ENCODE results near the gene CD151.
A peak's percentile ranks its signal among the peaks of the same experiment; 100 is the strongest.

CD151 gene

DNA sequence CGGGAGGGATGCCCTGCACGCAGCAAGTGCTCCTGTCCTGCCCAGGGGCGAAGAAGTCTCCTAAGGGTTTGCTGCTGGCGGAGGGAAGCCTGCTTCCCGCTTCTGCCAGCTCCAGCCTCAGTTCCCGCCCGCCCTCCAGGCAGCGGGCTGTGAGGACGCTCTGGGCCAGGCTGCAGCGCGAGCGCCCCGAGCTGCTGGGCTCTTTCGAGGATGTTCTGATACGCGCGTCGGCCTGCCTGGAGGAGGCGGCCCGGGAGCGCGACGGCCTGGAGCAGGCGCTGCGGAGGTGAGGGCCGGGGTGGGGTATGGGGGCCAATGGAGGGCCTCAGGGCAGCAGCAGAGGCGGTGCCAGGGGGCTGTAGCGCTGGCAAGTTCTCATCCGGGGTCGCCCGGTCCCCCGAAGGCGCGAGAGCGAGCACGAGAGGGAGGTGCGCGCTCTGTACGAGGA, 2.9 kb upstream of the CD151 start:
- no peak for DNase-seq

DNA sequence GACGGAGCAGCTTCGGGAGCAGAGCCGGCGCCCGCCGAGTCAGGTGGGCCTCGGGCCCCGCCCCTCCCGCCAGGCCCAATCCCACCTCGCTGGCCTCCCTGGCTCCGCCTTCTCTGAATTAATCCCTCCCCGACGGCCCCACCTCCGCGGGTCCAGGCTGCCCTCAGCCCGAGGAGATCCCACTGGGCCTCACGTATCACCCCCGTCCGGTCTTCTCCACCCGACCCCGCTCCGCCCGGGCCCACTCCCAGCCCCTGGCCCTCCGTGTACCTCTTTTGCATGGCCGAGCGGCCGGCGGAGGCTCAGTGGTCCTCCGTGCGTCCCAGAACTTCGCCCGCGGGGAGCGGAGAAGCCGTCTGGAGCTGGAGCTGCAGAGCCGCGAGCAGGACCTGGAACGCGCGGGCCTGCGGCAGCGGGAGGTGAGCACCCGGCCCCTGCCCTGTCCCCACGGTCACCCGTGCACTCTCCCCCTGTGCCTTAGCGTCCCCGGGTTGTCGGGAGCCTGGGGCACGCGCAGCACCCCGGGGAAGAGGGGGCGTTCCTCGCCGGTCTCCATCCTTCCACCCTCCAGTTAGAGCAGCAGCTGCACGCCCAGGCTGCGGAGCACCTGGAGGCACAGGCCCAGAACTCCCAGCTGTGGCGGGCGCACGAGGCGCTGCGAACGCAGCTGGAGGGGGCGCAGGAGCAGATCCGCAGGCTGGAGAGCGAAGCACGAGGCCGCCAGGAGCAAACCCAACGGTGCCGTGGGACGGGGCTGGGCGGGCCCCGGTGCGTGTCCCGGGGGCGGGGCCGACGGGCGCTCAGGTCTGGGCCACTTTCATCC, 2.2 kb upstream of the CD151 start:
- peak; percentile 75 to 76 for DNase-seq

DNA sequence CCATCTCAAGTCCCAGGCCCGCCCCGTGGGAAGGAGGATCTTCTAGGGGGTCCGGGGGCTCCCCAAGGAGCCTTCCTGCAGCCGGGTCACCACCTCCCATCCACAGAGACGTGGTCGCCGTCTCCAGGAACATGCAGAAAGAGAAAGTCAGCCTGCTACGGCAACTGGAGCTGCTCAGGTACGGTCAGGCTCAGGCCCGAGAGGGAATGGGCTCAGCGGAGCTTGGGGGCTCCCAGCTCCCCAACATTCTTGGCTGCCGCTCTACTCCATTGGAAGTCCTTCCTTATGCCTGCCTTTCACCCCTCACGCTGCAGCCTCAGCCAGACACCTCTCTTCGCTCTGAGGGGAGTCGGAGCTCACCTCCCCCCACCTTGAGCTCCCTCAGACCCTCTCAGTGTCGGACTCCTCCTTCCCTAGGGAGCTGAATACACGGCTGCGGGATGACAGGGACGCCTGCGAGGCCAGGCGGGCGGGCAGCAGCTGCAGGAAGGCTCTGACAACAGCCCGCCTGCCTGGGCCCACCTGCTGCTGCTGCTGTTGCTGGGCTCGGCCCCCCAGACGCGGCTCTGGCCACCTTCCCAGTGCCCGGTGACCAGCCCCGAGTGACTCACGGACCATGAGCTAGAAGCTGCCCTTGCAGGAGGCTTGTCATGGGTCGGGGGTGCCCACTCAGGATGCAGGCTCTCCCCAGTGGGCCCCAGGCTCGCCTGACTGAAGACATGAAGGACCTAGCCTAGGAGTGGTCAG, 1.5 kb upstream of the CD151 start:
- DNase-seq = no peak

DNA sequence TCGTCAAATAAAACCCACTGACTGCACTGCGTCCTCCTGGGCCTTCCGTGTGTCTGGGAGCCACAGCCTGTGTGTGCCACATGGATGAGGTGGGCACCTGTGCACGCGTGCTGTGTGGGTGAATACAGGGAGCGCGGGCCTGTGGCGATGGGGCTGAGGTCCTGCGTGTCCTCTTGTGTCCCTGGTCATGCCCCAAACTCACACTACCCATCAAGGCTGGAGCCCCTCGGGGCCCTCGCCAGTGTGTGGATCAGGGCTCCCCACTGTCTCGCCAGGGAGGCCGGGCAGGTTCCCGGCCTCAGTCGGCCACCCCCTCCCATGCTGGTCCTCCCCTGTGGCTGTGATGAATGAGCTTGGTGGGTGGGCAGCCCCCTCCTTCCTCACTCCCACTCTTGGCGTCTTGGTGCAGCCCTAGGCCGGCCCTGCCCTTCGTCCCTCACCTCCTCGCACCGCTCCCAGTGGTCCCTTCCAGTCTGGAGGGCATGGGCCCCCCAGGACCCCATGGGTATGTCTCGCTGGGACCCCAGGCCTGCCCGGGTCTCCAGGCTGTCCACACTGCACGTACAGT, 707 bp upstream of the CD151 start:
- DNase-seq = no peak

DNA sequence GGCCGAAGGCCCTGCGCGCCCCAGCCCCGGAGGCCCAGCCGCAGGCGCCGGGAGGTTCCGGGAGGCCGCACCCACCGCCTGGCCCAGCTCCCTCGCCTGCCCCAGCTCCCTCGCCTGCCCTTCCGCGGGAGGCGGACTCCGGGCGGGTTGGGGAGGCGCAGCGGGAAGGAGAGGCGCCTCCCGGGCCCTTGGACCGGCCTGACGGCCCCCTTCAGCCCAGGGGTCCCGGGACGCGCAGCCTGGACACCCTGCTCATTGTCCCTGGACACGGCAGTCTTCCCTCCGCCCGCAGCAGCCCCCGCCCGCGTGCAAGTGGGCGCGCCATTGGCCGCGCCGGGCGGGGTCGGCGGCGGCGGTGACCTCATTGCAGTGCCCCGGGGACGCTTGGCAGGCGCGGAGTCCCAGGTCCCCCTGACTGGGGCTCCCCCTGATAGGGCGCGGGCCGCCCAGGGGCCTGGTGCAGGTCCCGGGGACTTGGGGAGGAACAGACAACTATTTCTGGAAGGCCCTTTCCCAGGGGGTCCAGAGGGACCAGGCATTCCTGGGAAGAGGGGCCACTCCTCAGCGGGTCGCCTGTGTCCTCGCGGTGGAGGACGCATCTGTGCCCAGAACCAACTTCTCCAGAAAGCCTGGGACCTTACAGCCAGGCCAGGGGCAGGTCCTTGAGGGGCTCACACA, 501 bp downstream of the CD151 start:
- DNase-seq = no peak

DNA sequence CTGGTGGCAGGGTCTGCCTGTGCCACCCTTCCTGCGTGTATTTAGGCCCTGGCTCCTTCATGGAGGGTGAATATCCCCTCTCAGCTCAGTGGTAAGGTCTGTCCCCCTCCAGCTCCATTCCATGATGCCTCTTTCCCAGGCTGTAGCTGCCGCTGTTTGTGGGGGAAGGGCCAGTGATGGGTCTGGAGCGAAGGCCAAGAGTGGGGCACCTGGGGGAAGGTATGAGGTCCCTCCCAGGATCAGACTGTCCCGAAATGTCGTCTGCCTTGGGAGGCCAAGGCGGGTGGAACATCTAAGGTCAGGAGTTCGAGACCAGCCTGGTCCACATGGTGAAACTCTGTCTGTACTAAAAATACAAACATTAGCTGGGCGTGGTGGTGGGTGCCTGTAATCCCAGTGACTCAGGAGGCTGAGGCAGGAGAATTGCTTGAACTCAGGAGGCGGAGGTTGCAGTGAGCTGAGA, 1.1 kb downstream of the CD151 start:
- DNase-seq = no peak

DNA sequence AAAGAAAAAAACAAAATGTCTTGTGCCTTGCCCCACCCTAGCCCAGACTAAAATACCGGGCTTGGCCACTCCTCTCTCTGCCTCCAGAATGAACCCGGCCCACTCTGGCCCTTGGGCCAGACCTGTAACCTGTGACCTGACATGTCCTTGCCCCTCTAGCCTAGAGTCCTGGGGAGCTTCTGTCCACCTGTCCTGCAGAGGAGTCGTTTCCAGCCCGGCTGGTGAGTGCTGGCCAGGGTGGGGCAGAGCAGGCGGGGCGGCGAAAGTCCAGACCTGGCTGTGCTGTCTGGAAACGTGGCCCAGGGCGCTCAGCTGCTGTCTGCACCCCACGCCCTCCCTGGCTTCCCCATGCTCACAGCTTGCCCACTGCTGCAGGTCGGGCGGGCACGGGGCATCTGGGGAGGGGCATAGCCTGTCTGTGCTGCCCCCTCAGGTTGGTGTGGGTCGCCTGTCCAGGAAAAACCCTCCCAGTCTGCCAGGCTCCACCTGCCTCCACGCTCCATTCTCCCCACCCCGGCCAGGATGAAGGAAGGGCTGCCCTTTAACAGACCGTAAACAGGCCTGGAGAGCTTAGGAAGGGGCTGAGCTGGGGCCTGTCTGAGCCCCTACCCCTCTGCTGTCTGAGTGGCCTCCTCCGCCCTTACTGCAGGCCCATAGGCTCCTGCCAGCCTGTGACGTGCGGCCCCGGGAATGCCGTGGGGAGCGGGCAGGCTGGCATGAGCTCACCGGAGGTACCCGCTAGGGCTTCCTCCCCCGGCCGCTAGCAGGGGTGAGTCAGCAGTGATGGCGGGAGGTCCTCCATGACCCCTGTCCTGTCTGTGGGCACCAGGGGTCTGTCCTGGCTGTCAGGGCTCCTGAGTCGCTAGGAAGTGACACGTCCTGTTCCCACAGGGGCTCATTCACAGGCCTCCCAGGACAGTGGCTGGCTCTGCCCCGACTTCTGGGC, 1.9 kb downstream of the CD151 start:
- no peak for DNase-seq

DNA sequence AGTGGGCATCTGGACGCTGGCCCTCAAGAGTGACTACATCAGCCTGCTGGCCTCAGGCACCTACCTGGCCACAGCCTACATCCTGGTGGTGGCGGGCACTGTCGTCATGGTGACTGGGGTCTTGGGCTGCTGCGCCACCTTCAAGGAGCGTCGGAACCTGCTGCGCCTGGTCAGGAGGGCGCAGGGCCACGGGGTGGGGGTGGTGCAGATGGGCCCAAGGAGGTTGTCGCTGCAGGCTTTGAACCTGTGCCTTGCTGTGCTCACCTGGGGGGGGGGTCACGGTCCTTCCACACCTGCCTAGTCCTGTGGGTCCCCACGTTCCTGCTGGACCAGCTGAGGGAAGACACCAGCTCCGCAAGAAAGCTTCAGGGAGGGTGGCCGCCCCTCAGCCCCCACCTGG, 3.5 kb downstream of the CD151 start:
- no peak for DNase-seq

DNA sequence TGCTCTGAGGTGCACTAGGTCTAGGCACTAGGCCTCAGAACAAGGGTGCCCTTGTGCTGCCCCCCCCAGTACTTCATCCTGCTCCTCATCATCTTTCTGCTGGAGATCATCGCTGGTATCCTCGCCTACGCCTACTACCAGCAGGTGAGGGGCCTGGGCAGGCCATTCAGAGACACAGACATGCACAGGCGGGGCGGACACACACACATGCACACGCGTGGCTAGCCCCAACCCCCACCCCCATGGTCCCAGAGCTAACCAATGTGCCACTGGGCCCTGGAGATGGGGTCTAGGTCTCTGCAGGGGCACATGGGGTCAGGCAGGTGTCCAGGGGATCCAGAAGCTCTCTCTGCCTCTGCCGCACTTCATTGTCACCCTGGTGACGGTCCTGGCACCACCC, 3.9 kb downstream of the CD151 start:
- DNase-seq = no peak

DNA sequence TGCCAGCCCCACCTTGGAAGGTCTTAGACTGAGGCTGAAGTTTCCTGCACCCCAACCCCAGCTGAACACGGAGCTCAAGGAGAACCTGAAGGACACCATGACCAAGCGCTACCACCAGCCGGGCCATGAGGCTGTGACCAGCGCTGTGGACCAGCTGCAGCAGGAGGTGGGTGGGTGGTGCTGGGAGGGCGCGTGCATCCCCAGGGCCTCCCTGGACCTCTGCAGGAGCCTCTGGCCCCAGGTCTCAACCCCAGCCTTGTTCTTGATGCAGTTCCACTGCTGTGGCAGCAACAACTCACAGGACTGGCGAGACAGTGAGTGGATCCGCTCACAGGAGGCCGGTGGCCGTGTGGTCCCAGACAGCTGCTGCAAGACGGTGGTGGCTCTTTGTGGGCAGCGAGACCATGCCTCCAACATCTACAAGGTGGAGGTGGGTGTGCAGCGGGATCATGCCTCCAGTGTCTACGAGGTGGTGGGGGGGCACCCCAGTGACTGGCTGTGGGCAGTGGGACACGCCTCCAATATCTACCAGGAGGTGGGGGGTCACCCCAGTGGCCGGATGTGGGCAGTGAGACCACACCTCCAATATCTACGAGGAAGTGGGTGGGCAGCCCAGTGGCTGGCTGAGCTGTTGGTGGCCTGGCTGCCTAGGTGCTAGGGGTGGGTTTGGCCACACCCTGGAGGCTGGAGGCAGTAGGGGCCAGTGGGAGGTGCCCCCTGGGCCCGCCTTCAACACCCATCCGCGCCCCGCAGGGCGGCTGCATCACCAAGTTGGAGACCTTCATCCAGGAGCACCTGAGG, 4.6 kb downstream of the CD151 start:
- no peak for DNase-seq

DNA sequence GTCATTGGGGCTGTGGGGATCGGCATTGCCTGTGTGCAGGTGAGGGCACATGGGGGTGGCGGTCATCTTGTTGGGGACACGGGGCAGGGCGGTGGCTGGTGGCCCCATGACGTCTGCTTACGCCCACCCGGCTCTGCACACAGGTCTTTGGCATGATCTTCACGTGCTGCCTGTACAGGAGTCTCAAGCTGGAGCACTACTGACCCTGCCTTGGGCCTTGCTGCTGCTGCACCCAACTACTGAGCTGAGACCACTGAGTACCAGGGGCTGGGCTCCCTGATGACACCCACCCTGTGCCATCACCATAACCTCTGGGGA, 5.2 kb downstream of the CD151 start:
- no peak for DNase-seq

DNA sequence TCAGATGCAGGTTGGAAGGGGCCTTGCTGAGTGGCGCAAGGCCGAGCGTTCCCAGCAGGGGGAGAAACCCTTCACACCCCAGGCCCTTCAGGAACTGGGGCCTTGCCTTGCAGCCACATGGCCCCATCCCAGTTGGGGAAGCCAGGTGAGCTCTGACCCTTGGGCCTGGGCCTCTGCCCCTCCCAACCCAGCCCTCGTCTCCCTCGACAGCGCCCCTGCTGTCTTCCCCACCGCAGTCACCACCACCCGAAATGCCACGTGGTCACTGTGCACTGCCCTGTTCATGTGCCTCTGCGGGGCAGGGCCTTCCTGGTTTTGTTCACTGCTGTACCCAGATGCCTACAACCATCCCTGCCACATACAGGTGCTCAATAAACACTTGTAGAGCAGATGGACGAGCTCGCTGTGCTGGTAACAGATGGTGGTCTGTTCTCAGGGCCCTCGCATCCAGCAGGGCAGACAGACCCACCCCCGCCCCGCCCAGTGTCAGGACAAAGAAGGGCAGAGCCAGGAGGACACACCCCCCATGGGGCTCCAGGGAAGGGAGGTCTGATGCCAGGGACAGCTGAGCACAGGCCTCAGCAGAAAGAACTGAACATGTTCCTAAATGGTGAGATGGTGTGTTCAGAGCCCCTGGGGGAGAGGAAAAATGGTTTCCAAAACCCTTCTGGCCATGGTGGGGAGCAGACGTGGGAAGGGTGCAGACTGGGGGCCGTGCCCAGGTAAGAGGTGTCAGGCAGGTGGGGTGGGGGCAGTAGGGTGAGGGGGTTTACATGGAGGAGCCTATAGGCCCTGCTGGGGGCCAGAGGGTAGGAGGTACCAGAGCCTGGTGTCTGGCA, 5.9 kb downstream of the CD151 start:
- no peak for DNase-seq

DNA sequence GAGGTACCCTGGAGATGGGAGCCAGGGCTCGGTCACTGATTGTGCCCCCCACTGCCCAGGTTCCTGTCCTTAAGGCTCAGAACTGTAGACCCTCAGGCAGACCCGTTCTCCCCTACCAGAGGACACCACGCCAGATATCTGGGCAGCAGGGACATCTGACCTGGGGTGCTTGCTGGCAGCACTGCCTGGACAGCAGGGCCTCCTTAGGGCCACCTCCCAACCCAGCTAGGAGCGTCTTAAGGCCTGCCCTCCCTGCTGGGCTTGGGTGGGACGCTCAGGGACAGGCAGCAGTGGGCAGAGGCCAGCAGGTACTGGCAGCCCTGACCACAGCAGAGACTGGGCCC, 6.5 kb downstream of the CD151 start:
- DNase-seq = no peak

DNA sequence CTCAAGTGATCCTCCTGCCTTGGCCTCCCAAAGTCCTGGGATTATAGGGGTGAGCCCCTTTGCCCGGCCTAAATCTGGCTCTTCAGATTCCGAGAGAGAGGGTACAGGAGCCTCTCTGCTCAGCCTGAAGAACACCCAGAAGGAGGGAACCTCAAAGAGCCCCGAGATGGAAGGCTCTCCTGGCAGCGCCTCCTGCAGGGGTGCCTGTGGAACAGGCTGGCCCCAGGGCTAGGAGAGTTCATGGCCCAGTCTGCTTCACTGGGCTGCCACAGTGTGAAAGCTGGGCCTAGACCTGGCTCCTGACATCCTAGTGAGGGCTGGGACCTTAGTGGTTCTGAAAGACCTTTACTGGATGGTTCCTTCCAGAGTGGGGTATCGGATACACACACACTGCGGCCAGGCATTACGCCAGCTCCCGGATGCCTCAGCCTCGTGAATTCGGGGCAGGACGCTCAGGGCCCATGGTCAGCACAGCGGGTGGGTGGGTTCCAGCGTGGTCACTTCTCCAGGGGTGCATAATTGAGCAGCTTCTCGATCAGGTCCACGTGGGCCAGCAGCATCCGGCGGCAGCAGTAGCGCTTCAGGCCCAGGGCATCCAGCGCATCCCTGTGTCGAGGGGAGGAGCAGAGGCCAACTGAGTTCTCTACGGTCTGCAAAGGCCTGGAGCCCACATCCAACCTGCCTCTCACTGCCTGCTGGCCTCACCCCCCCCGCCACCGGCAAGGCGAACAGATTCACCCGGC, 7.3 kb downstream of the CD151 start:
- DNase-seq = no peak

DNA sequence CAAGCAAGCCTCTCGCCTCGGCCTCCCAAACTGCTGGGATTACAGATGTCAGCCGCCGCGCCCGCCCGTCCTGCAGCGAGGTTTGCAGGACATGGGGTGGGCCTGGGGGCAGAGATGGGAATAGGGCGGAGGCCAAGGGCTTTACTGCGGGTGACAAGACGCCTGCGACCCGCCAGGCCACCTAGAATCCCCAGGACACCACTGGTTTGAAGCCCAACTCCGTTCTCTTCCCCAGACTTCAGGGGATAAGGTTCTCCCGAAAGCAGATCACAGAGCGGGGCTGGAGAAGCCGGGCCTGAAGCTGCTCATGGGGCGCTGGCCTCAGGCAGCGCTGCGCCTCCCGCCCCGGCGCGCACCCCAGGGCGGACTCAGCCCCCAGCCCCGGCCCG, 9.2 kb downstream of the CD151 start:
- no peak for DNase-seq

DNA sequence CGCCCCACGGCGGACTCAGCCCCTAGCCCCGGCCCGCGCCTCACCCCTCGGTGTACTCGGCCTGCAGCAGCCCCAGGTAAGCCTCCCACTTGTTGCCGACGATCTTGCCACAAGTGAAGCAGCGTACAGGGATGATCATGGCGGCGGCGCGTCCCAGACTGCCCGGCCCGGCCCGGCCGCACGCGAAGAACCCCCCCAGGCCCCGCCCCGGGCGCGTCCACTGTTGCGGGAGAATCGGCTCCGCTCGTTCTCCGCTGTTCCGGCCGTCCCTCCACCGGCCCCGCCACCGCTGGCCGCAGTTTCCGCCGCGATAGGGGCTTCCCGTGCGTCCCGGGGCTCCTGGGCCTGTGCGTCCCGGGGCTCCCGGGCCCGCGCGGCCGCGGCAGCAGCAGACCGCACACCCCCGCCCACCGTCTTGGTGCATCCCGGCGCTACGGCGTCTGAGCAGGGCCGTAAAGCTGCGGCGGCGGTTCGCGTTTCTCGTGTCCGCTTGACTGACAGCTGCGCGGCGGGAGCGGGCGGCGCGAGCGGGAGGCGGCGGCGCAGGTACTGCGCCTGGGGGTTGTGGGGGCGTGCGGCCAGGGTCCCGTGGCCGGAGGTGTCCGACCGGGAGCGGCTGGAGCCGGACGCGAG, 9.7 kb downstream of the CD151 start, which contains the start of the genes POLR2L and TSPAN4:
POLR2L (minus strand) TSS at position 160 of the 633 bp plus-strand sequence; CDS start at position 139, 21 bp downstream.
TSPAN4 (plus strand) TSS at position 483 of the 633 bp plus-strand sequence. CDS start 7,453 bp downstream, outside the sequence.
- DNase-seq = peak; percentile 79 to 84

DNA sequence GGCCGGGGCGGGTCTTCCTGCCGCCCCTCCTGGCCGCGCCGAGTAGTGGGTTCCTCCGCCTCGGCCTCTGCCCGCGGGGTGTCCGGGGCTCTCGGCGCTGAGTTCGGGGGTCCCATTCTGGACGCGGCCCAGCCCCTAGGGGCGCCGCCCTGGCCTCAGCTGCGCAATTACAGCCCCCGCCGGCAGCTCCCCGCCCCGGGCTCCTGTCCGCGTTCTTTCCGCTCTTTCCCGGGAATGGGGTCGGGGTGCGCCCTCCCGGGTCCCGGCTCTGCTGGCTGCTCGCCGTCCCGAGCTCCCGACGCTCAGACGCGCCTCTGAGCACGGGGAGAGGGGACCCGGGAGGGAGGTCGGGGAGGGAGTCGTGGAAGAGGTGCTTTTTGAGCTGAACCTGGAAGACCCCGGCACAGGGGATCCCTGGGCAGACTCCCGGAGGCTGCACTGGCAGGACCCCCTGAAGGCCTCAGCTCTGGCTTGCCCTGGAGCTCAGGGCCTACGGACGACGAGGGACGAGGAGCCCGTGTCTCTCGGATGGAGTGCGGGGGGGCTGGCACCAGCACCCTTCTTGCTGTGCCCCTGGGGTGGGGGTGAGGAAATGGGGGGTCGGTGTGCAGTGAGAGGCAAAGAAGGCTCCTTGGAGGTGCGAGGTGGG, 10.5 kb downstream of the CD151 start:
- no peak for DNase-seq

All from NCI-H2081 (cell line).